ENCODE measurements around the gene RPP25L.

GRCh38 chr9:34565856-34566255 is 46.0 kb downstream of the RPP25L start:
- no peak for TF ChIP-seq CTCF (IDR thresholded peaks at IDR 0.05)
- no peak for TF ChIP-seq POLR2AphosphoS5 (IDR thresholded peaks at IDR 0.05)

Measured in upper lobe of left lung (tissue), 4 donors.